Body of pancreas (tissue), 4 donors: ENCODE measurements around the gene ARF5. TPM values are rescaled to one million over a fixed set of nuclear protein-coding genes. Genes with fewer than 3 reads are reported as not detected.
A peak's percentile ranks its signal among the peaks of the same experiment; 100 is the strongest.

Experiments
- ATAC-seq: fragments of 150-250 bp; one replicate; pipeline ENCODE4 v1.9.1; 2016
- DNase-seq, 4 donors: peaks; one replicate each; pipeline ENCODE4 v3.0.0-alpha.2; 2019
- H3K27ac ChIP-seq, 4 donors: fragments of 200-600 bp; sonication (generic); 1 replicate in 3 of 4; 2 replicates in 1 of 4; pipeline versions ENCODE4 v1.5.1 to v1.6.1; 2016 to 2019; ENCODE audit warnings: mild to moderate bottlenecking in 1 of 4, mixed read lengths in 1 of 4, moderate library complexity in 1 of 4
- H3K27me3 ChIP-seq, 2 donors: fragments of 200-600 bp; sonication (generic); one replicate each; pipeline ENCODE4 v1.6.0; 2016; ENCODE audit warnings: mild to moderate bottlenecking in 1 of 2
- H3K36me3 ChIP-seq, 2 donors: fragments of 200-600 bp; sonication (generic); replicated peaks in 1 of 2; 2 replicates each; pipeline ENCODE4 v1.5.1; 2016; ENCODE audit warnings: low read depth in 2 of 2; ENCODE audit not compliant: insufficient read depth in 1 of 2
- H3K4me1 ChIP-seq: fragments of 200-600 bp; sonication (generic); one replicate; pipeline ENCODE4 v1.6.0; 2016
- H3K4me3 ChIP-seq, 2 donors: fragments of 200-600 bp; sonication (generic); 1 replicate in 1 of 2; 2 replicates in 1 of 2; pipeline ENCODE4 v1.5.1; 2016 to 2019
- H3K9me3 ChIP-seq, 3 donors: fragments of 200-600 bp; sonication (generic); 1 replicate in 2 of 3; 2 replicates in 1 of 3; pipeline ENCODE4 v1.5.1; 2016
- POLR2A ChIP-seq, 3 donors: fragments of 450-650 bp; IDR thresholded peaks; one replicate each; pipeline ENCODE4 v1.6.1; 2016; ENCODE audit warnings: antibody characterized with exemption in 3 of 3, mild to moderate bottlenecking in 2 of 3
- WGBS, 2 donors: methylation state at CpG; one replicate each; pipeline ENCODE4 v1.1.5; 2017; 5-methylcytosine and 5-hydroxymethylcytosine counted together
- intact Hi-C: fragments of 100-400 bp; cut with DNase I; formaldehyde crosslinking; loops from one replicate; pipeline ENCODE4 v1.15.1; 2023
- total RNA-seq, 2 donors: library from RNA; depleted of rRNA; stranded (reverse); fragments of >200 nt; gene quantifications; one replicate each; pipeline ENCODE4 v1.1.0, GENCODE V29; 2016
- TF ChIP-seq, protein P1 (sequence below), 7 experiments: fragments of 450-650 bp in 4 of 7; fragments of 200-600 bp in 3 of 7; sonication (generic) in 3 of 7; IDR thresholded peaks; one replicate each; pipeline ENCODE4 v1.5.1; 2016 to 2019; ENCODE audit warnings: antibody characterized with exemption in 7 of 7

The ARF5 gene
- total RNA-seq, 2 donors from 2014 or later, result 107 to 132 TPM

GRCh38 chr7:127625331-127625730, 37.1 kb downstream of the ARF5 start:
- DNase-seq, result no peak
- H3K4me1 ChIP-seq, result peaks cover 11% of the 10 kb centered on the region
- ATAC-seq, result no peak
- no peak overlapping the region for H3K4me3 ChIP-seq
- no peaks in the 10 kb centered on the region for H3K27me3 ChIP-seq
- intact Hi-C loops, result no loop called here
- H3K27ac ChIP-seq, result no peak overlapping the region
- H3K9me3 ChIP-seq, result no peaks in the 10 kb centered on the region
- H3K36me3 ChIP-seq, result no peaks in the 10 kb centered on the region
- TF ChIP-seq POLR2A (IDR thresholded peaks at IDR 0.05), result no peak
- TF ChIP-seq, protein P1, sequence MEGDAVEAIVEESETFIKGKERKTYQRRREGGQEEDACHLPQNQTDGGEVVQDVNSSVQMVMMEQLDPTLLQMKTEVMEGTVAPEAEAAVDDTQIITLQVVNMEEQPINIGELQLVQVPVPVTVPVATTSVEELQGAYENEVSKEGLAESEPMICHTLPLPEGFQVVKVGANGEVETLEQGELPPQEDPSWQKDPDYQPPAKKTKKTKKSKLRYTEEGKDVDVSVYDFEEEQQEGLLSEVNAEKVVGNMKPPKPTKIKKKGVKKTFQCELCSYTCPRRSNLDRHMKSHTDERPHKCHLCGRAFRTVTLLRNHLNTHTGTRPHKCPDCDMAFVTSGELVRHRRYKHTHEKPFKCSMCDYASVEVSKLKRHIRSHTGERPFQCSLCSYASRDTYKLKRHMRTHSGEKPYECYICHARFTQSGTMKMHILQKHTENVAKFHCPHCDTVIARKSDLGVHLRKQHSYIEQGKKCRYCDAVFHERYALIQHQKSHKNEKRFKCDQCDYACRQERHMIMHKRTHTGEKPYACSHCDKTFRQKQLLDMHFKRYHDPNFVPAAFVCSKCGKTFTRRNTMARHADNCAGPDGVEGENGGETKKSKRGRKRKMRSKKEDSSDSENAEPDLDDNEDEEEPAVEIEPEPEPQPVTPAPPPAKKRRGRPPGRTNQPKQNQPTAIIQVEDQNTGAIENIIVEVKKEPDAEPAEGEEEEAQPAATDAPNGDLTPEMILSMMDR (IDR thresholded peaks at IDR 0.05), result no peak

DNA sequence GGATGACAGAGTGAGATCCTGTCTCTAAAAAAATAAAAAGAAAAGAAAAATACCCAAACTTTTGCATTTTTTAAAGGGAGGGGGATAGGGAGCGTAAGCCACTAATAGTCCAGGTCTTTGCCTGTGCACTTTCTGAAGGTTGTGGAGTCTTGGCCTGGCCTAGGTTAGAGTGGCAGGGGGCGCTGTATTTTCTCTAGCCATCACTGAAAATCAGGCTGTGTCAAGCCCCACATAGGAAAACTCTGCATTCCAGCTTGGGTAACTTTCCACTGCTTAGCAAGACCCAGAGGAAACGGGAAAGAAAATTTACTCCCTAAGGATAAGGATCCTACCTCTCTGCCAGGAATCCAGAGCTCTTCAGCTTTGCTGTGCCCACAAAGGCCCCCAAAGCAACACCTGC, 40.2 kb downstream of the ARF5 start:
- Histone ChIP-seq H3K4me3 (no peak overlapping the region), H3K27ac (no peak overlapping the region), H3K36me3 (no peaks in the 10 kb centered on the region), H3K9me3 (no peaks in the 10 kb centered on the region), H3K27me3 (no peaks in the 10 kb centered on the region), H3K4me1 (peaks cover 11% of the 10 kb centered on the region)
- no peak for ATAC-seq
- no peak for DNase-seq
- TF ChIP-seq, protein P1 (IDR thresholded peaks at IDR 0.05), result no peak
- no peak for TF ChIP-seq POLR2A (IDR thresholded peaks at IDR 0.05)
- intact Hi-C loops, result no loop called here
- 59 to 78% methylated on average over 3 of the region's 3 CpGs for WGBS, 2 donors

DNA sequence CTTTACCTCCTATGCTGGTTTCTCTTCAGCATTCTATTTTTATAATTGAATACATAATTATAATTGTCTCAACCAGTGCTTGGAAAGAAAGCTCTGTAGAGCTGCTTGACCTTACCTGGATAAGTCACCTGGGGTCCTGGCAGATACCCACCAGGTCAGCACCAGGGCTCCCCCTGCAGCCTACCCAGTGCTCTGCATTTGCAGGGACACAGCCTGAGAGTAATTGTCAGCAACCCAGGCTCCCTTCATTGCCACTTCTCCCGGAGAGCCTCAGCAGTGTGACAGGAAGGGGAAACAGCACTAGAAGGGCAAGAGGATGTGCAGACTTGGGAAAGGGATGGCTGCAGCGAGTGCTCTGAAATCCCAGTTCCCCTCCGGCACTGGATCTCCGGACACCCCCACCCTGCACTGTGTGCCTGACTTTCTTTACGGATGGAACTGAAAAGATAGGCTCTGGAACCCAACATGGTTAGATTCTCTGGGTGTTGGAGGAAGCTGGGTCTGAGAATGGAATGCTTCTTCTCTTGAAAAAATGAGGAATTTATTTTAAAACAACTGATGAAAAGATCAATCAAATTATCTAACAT, 41.1 kb downstream of the ARF5 start:
- H3K4me3 ChIP-seq, result no peak overlapping the region
- peaks cover 11% of the 10 kb centered on the region for H3K4me1 ChIP-seq
- H3K36me3 ChIP-seq, result no peaks in the 10 kb centered on the region
- H3K9me3 ChIP-seq, result no peaks in the 10 kb centered on the region
- intact Hi-C loops, result no loop called here
- no peak for TF ChIP-seq POLR2A (IDR thresholded peaks at IDR 0.05)
- TF ChIP-seq, protein P1 (IDR thresholded peaks at IDR 0.05), result peak; percentile 50 to 77 (median 71)
- DNase-seq (peak; percentile 78 to 84 (median 78)), ATAC-seq (peak; percentile 95)
- H3K27me3 ChIP-seq, result no peaks in the 10 kb centered on the region
- WGBS, 2 donors, result 18 to 22% methylated on average over 5 of the region's 5 CpGs
- H3K27ac ChIP-seq, result no peak overlapping the region

- TF ChIP-seq, protein P1 (IDR thresholded peaks at IDR 0.05), result no peak
- no peak for TF ChIP-seq POLR2A (IDR thresholded peaks at IDR 0.05)
- 71 to 79% methylated on average over 7 of the region's 7 CpGs for WGBS, 2 donors
- DNase-seq, result no peak
- no peak overlapping the region for H3K4me3 ChIP-seq
- H3K27ac ChIP-seq, result no peak overlapping the region
- H3K9me3 ChIP-seq, result no peaks in the 10 kb centered on the region
- no peaks in the 10 kb centered on the region for H3K27me3 ChIP-seq
- intact Hi-C loops, result no loop called here
- no peak for ATAC-seq
- H3K36me3 ChIP-seq, result no peaks in the 10 kb centered on the region
- H3K4me1 ChIP-seq, result peaks cover 11% of the 10 kb centered on the region
These were observed 44.2 kb downstream of the ARF5 start for GRCh38 chr7:127632276-127632910.
